Neural crest cell (in vitro differentiated cells): ENCODE measurements around the gene RNF214. TPM values are rescaled to one million over a fixed set of nuclear protein-coding genes. Genes with fewer than 3 reads are reported as not detected.

Experiments
- DNase-seq: peaks from one replicate; pipeline ENCODE4 v3.0.0; 2021; ENCODE audit warnings: low read depth, mixed read lengths, low spot score
- H3K27ac Mint-ChIP-seq: one replicate; pipeline ENCODE4 v1.8.0; 2021; ENCODE audit warnings: mild to moderate bottlenecking, mixed read lengths; ENCODE audit not compliant: unreplicated experiment
- H3K27me3 Mint-ChIP-seq: 2 replicates; pipeline ENCODE4 v1.8.0; 2021; ENCODE audit warnings: low read depth, mild to moderate bottlenecking, mixed read lengths
- H3K36me3 Mint-ChIP-seq: 2 replicates; pipeline ENCODE4 v1.8.0; 2021; ENCODE audit warnings: low read depth, mild to moderate bottlenecking, mixed read lengths
- H3K4me1 Mint-ChIP-seq: 2 replicates; pipeline ENCODE4 v1.8.0; 2021; ENCODE audit warnings: mixed read lengths
- H3K4me3 Mint-ChIP-seq: one replicate; pipeline ENCODE4 v1.8.0; 2021; ENCODE audit warnings: mild to moderate bottlenecking, mixed read lengths
- H3K9me3 Mint-ChIP-seq: 2 replicates; pipeline ENCODE4 v1.8.0; 2021; ENCODE audit warnings: mixed read lengths
- CTCF ChIP-seq: fragments of 200-600 bp; sonication (generic); conservative IDR thresholded peaks from 2 replicates; pipeline ENCODE4 v1.5.0; 2021; ENCODE audit warnings: antibody characterized with exemption, mild to moderate bottlenecking
- total RNA-seq: library from RNA; stranded (reverse); gene quantifications from 2 replicates; pipeline ENCODE4 v1.2.1, GENCODE V29; 2021

RNF214 gene
- total RNA-seq, 1 donor from 2014 or later: 47.5 TPM

GRCh38 chr11:117221775-117222517 is 10.5 kb upstream of the RNF214 start:
- no peak for DNase-seq
- no peaks in the 10 kb centered on the region for H3K27me3 Mint-ChIP-seq
- peaks cover 4% of the 10 kb centered on the region for H3K36me3 Mint-ChIP-seq
- no peak for TF ChIP-seq CTCF
- no peak overlapping the region for H3K4me3 Mint-ChIP-seq
- H3K9me3 Mint-ChIP-seq: no peaks in the 10 kb centered on the region
- peaks cover 35% of the 10 kb centered on the region for H3K4me1 Mint-ChIP-seq
- no peak overlapping the region for H3K27ac Mint-ChIP-seq

GRCh38 chr11:117222991-117223740 is 9.3 kb upstream of the RNF214 start:
- H3K27me3 Mint-ChIP-seq: no peaks in the 10 kb centered on the region
- H3K36me3 Mint-ChIP-seq: peaks cover 4% of the 10 kb centered on the region
- TF ChIP-seq CTCF: no peak
- peak overlapping the region; percentile 27 for H3K27ac Mint-ChIP-seq
- peaks cover 35% of the 10 kb centered on the region for H3K4me1 Mint-ChIP-seq
- no peak for DNase-seq
- no peaks in the 10 kb centered on the region for H3K9me3 Mint-ChIP-seq
- H3K4me3 Mint-ChIP-seq: no peak overlapping the region

- H3K27me3 Mint-ChIP-seq: no peaks in the 10 kb centered on the region
- peak overlapping the region; percentile 12 for H3K27ac Mint-ChIP-seq
- TF ChIP-seq CTCF: no peak
- peaks cover 2% of the 10 kb centered on the region for H3K36me3 Mint-ChIP-seq
- H3K9me3 Mint-ChIP-seq: no peaks in the 10 kb centered on the region
- H3K4me1 Mint-ChIP-seq: peaks cover 30% of the 10 kb centered on the region
- no peak for DNase-seq
- H3K4me3 Mint-ChIP-seq: peak overlapping the region; percentile 10
Observed at GRCh38 chr11:117223741-117224689, 8.5 kb upstream of the RNF214 start.

DNA sequence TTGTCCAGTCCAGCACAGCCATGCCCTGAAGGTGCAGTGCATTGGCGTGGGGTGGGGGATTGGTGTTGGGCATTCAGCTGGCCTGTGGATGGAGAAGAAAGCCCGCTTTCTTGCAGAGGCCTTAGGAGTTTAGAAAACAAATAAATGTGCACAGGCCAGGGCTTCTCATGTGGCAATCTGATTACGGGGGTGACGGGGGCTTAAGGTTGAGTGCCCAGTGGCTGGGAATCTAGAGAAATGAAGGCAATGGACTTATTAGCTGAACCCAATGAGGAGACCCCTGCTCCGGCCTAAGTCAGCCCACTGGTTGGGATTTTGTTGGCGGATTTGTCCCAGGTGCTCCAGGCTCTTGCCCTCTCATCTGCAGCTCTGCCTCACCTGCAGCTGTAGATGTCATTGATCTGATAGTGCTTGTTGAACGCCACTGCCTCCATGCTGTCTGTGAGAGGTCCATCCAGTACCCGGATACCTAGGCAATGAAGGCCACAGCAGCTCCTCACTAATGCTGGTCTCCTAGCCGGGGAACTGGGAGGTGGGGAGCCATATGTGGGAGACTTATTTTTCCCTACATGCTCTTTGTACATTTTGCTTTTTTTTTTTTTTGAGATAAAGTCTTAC is 6.8 kb upstream of the RNF214 start:
- Mint-ChIP-seq H3K4me3 (no peak overlapping the region), H3K36me3 (peaks cover 2% of the 10 kb centered on the region), H3K27me3 (no peaks in the 10 kb centered on the region), H3K4me1 (peaks cover 32% of the 10 kb centered on the region), H3K27ac (no peak overlapping the region), H3K9me3 (no peaks in the 10 kb centered on the region)
- TF ChIP-seq CTCF: no peak
- no peak for DNase-seq
